ENCODE measurements around the gene MACF1. TPM values are rescaled to one million over a fixed set of nuclear protein-coding genes. Genes with fewer than 3 reads are reported as not detected.
A peak's percentile ranks its signal among the peaks of the same experiment; 100 is the strongest.

MACF1 gene
- total and polyA plus RNA-seq, 2 of the 13 experiments (the other 11 are each of a cell fraction or from before 2014, with no cell fraction given): 36.7 to 65.4 TPM

DNA sequence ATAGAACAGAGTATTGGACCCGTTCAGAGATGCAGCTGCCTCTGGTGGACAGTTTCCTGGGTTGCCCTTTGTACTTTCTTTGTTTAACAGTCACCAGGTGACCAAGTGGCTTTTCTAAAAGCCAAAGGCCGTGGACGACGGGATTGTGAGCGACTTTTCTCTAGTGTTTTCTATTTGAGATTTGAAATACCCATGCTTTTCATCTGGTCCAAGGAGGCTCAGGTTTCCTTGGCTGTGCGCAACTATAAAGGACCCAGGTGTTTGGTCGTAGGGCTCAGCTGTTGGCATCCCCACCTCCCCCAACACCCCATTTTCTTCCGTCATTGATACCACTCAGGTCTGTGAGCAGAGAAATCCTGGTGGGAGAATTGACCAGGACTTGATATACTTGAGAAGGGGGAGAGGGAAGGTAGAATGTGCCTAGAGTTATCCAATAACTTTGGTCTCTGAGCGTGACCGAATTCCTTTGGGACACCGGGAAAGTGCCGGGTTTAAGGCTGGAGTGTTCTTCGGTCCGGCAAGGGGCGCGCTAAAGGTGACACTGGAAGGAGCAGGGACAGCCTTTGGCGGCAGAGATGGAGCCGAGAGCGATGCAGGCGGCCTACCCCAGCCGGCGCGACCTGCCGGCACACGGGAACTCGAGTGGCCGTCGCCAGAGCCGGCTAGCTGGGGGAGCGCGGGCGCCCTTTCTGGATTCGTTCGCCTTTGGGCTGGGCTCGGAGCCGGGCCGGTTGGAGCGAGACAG is 203.6 kb downstream of the MACF1 start (continued):
- TF ChIP-seq, protein P1, sequence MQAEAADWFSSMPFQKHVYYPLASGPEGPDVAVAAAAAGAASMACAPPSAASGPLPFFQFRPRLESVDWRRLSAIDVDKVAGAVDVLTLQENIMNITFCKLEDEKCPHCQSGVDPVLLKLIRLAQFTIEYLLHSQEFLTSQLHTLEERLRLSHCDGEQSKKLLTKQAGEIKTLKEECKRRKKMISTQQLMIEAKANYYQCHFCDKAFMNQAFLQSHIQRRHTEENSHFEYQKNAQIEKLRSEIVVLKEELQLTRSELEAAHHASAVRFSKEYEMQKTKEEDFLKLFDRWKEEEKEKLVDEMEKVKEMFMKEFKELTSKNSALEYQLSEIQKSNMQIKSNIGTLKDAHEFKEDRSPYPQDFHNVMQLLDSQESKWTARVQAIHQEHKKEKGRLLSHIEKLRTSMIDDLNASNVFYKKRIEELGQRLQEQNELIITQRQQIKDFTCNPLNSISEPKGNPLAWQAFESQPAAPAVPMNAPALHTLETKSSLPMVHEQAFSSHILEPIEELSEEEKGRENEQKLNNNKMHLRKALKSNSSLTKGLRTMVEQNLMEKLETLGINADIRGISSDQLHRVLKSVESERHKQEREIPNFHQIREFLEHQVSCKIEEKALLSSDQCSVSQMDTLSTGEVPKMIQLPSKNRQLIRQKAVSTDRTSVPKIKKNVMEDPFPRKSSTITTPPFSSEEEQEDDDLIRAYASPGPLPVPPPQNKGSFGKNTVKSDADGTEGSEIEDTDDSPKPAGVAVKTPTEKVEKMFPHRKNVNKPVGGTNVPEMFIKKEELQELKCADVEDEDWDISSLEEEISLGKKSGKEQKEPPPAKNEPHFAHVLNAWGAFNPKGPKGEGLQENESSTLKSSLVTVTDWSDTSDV (CRISPR knock-in tag; IDR thresholded peaks at IDR 0.05): no peak
- TF ChIP-seq ZNF260 (CRISPR knock-in tag; IDR thresholded peaks at IDR 0.05; ENCODE audit: borderline replicate concordance, low read depth): no peak
- no peak for TF ChIP-seq ZNF777 (CRISPR knock-in tag; IDR thresholded peaks at IDR 0.05)
- TF ChIP-seq KDM5A (IDR thresholded peaks at IDR 0.05; ENCODE audit: borderline replicate concordance, low read length): peak; percentile 25; the same call in 1 of the 2 replicates
- TF ChIP-seq, protein P2, sequence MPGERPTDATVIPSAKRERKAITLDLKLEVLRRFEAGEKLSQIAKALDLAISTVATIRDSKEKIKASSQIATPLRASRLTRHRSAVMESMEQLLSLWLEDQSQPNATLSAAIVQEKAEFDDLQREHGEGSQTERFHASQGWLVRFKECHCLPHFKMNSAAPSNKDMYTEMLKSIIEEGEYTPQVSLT (CRISPR knock-in tag; IDR thresholded peaks at IDR 0.05; ENCODE audit: borderline replicate concordance, low read depth): no peak
- TF ChIP-seq ZNF12 (CRISPR knock-in tag; IDR thresholded peaks at IDR 0.05): no peak
- no peak; the same call in 1 of the 2 replicates for TF ChIP-seq IRF2 (CRISPR knock-in tag; IDR thresholded peaks at IDR 0.05)
- TF ChIP-seq ZNF431 (CRISPR knock-in tag; IDR thresholded peaks at IDR 0.05; ENCODE audit: borderline replicate concordance, low read depth): no peak
- TF ChIP-seq HOXA3 (CRISPR knock-in tag; IDR thresholded peaks at IDR 0.05): no peak
- no peak for TF ChIP-seq ATF7 (IDR thresholded peaks at IDR 0.05)
- no peak for TF ChIP-seq ATF7 (CRISPR knock-in tag; IDR thresholded peaks at IDR 0.05)
- TF ChIP-seq ZNF292 (CRISPR knock-in tag; IDR thresholded peaks at IDR 0.05; ENCODE audit: borderline replicate concordance, low read depth): no peak
- peak; percentile 60; the same call in 1 of the 2 replicates for TF ChIP-seq KDM5B (CRISPR knock-in tag; IDR thresholded peaks at IDR 0.05; ENCODE audit: borderline replicate concordance)
- no peak for TF ChIP-seq NFATC3 (CRISPR knock-in tag; IDR thresholded peaks at IDR 0.05)
- TF ChIP-seq JUNB (CRISPR knock-in tag; IDR thresholded peaks at IDR 0.05; ENCODE audit: borderline replicate concordance): no peak
- TF ChIP-seq, protein P3, sequence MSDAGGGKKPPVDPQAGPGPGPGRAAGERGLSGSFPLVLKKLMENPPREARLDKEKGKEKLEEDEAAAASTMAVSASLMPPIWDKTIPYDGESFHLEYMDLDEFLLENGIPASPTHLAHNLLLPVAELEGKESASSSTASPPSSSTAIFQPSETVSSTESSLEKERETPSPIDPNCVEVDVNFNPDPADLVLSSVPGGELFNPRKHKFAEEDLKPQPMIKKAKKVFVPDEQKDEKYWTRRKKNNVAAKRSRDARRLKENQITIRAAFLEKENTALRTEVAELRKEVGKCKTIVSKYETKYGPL (CRISPR knock-in tag; IDR thresholded peaks at IDR 0.05): no peak
- TF ChIP-seq ZNF225 (CRISPR knock-in tag; IDR thresholded peaks at IDR 0.05): no peak
- TF ChIP-seq, protein P4, sequence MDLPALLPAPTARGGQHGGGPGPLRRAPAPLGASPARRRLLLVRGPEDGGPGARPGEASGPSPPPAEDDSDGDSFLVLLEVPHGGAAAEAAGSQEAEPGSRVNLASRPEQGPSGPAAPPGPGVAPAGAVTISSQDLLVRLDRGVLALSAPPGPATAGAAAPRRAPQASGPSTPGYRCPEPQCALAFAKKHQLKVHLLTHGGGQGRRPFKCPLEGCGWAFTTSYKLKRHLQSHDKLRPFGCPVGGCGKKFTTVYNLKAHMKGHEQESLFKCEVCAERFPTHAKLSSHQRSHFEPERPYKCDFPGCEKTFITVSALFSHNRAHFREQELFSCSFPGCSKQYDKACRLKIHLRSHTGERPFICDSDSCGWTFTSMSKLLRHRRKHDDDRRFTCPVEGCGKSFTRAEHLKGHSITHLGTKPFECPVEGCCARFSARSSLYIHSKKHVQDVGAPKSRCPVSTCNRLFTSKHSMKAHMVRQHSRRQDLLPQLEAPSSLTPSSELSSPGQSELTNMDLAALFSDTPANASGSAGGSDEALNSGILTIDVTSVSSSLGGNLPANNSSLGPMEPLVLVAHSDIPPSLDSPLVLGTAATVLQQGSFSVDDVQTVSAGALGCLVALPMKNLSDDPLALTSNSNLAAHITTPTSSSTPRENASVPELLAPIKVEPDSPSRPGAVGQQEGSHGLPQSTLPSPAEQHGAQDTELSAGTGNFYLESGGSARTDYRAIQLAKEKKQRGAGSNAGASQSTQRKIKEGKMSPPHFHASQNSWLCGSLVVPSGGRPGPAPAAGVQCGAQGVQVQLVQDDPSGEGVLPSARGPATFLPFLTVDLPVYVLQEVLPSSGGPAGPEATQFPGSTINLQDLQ (CRISPR knock-in tag; IDR thresholded peaks at IDR 0.05): no peak
- TF ChIP-seq GPN1 (CRISPR knock-in tag; IDR thresholded peaks at IDR 0.05; ENCODE audit: borderline replicate concordance): no peak
- TF ChIP-seq SIX4 (CRISPR knock-in tag; IDR thresholded peaks at IDR 0.05): no peak
- TF ChIP-seq ZSCAN22 (CRISPR knock-in tag; IDR thresholded peaks at IDR 0.05): no peak
- TF ChIP-seq KLF16 (CRISPR knock-in tag; IDR thresholded peaks at IDR 0.05): 0 out of 4 replicates have a peak, but pooled peaks of 1 of the 2 experiments have one; percentile 12
- TF ChIP-seq POGZ (CRISPR knock-in tag; IDR thresholded peaks at IDR 0.05): no peak
- 0 out of 2 replicates have a peak, but pooled peaks have one; percentile 33 for TF ChIP-seq TARDBP (CRISPR knock-in tag; IDR thresholded peaks at IDR 0.05)
- no peak for TF ChIP-seq EEA1 (CRISPR knock-in tag; IDR thresholded peaks at IDR 0.05; ENCODE audit: borderline replicate concordance)

Data from HepG2 (cell line).